ENCODE measurements around the gene PFN1. TPM values are rescaled to one million over a fixed set of nuclear protein-coding genes. Genes with fewer than 3 reads are reported as not detected.
"Not testable (repeated sequence)": the region's sequence is repeated elsewhere in the genome, so short reads cannot be mapped to it uniquely, and the experiment has no call there.

The PFN1 gene
- total RNA-seq, 1 donor from 2014 or later, result 1,346 TPM

DNA sequence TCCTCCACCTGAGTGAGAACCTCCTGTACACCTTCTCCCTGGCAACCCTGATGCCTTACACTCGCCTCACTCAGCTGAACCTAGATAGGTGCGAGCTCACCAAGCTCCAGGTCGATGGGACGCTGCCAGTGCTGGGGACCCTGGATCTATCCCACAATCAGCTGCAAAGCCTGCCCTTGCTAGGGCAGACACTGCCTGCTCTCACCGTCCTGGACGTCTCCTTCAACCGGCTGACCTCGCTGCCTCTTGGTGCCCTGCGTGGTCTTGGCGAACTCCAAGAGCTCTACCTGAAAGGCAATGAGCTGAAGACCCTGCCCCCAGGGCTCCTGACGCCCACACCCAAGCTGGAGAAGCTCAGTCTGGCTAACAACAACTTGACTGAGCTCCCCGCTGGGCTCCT, 15.6 kb downstream of the PFN1 start:
- Histone ChIP-seq H2AFZ (ENCODE audit: low read depth, low read length) (no peak overlapping the region), H3K27ac (ENCODE audit: low read depth, low read length) (no peak overlapping the region), H3K27me3 (ENCODE audit: insufficient read depth, low read length) (no peaks in the 10 kb centered on the region), H3K79me2 (ENCODE audit: insufficient read depth, low read length) (peaks cover 2% of the 10 kb centered on the region), H4K20me1 (ENCODE audit: insufficient read depth, low read length) (no peaks in the 10 kb centered on the region), H3K36me3 (ENCODE audit: insufficient read depth, low read length) (no peaks in the 10 kb centered on the region), H3K4me3 (ENCODE audit: insufficient read depth, low read depth, low read length) (no peak overlapping the region), H3K9me3 (ENCODE audit: insufficient read depth, low read depth, low read length) (no peaks in the 10 kb centered on the region), H3K9ac (ENCODE audit: low read length) (no peak overlapping the region), H3K4me1 (ENCODE audit: insufficient read depth, low read length) (peaks cover 7% of the 10 kb centered on the region), H3K4me2 (ENCODE audit: low read length) (no peak overlapping the region)
- DNase-seq (ENCODE audit: low read depth) (no peak), FAIRE-seq (no peak)
- Mint-ChIP-seq H3K27me3 (ENCODE audit: low read depth, unreplicated experiment) (no peaks in the 10 kb centered on the region), H3K4me3 (ENCODE audit: unreplicated experiment) (no peak overlapping the region), H3K9me3 (ENCODE audit: unreplicated experiment) (no peaks in the 10 kb centered on the region), H3K36me3 (ENCODE audit: low read depth, unreplicated experiment) (peaks cover 24% of the 10 kb centered on the region), H3K27ac (ENCODE audit: unreplicated experiment) (no peak overlapping the region), H3K4me1 (ENCODE audit: low read depth, unreplicated experiment) (peaks cover 12% of the 10 kb centered on the region)
- TF ChIP-seq EZH2 (IDR thresholded peaks at IDR 0.05; ENCODE audit: insufficient read depth, low read length), result no peak
- TF ChIP-seq, protein P1, sequence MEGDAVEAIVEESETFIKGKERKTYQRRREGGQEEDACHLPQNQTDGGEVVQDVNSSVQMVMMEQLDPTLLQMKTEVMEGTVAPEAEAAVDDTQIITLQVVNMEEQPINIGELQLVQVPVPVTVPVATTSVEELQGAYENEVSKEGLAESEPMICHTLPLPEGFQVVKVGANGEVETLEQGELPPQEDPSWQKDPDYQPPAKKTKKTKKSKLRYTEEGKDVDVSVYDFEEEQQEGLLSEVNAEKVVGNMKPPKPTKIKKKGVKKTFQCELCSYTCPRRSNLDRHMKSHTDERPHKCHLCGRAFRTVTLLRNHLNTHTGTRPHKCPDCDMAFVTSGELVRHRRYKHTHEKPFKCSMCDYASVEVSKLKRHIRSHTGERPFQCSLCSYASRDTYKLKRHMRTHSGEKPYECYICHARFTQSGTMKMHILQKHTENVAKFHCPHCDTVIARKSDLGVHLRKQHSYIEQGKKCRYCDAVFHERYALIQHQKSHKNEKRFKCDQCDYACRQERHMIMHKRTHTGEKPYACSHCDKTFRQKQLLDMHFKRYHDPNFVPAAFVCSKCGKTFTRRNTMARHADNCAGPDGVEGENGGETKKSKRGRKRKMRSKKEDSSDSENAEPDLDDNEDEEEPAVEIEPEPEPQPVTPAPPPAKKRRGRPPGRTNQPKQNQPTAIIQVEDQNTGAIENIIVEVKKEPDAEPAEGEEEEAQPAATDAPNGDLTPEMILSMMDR (IDR thresholded peaks at IDR 0.05; ENCODE audit: insufficient read depth, low read depth, low read length), result no peak

DNA sequence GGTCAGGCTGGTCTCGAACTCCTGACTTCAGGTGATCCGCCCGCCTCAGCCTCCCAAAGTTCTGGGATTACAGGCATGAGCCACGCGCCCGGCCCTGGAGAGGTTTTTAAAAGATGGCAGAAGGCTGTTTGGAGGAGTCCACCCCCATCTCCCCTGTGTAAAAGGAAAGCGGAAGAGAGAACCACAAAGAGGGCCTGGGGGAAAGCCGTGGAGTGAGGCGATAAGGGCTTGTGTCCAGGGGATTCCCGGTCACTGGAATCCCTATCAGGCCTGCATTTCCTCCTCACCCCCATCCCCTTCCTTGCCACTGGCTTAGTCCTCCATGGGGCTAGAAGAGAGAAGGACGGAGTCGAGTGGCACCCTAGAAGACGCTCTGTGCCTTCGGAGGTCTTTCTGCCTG, 16.4 kb downstream of the PFN1 start, which contains the start of gene GP1BA:
TSS of gene GP1BA (plus strand) at position 315 of the 400 bp plus-strand sequence. CDS start 328 bp downstream, outside the sequence.
- Mint-ChIP-seq H3K27me3 (ENCODE audit: low read depth, unreplicated experiment) (no peaks in the 10 kb centered on the region), H3K4me1 (ENCODE audit: low read depth, unreplicated experiment) (peaks cover 12% of the 10 kb centered on the region), H3K9me3 (ENCODE audit: unreplicated experiment) (no peaks in the 10 kb centered on the region), H3K27ac (ENCODE audit: unreplicated experiment) (no peak within 1 kb of the TSS), H3K4me3 (ENCODE audit: unreplicated experiment) (no peak within 1 kb of the TSS), H3K36me3 (ENCODE audit: low read depth, unreplicated experiment) (peaks cover 24% of the 10 kb centered on the region)
- Histone ChIP-seq H3K79me2 (ENCODE audit: insufficient read depth, low read length) (no peaks in the 10 kb centered on the region), H3K9me3 (ENCODE audit: insufficient read depth, low read depth, low read length) (no peaks in the 10 kb centered on the region), H3K4me3 (ENCODE audit: insufficient read depth, low read depth, low read length) (no peak within 1 kb of the TSS), H3K9ac (ENCODE audit: low read length) (no peak within 1 kb of the TSS), H3K27ac (ENCODE audit: low read depth, low read length) (no peak within 1 kb of the TSS), H3K4me2 (ENCODE audit: low read length) (no peak within 1 kb of the TSS), H3K27me3 (ENCODE audit: insufficient read depth, low read length) (no peaks in the 10 kb centered on the region), H2AFZ (ENCODE audit: low read depth, low read length) (no peak within 1 kb of the TSS), H3K4me1 (ENCODE audit: insufficient read depth, low read length) (peaks cover 7% of the 10 kb centered on the region), H4K20me1 (ENCODE audit: insufficient read depth, low read length) (no peaks in the 10 kb centered on the region), H3K36me3 (ENCODE audit: insufficient read depth, low read length) (no peaks in the 10 kb centered on the region)
- no peak for FAIRE-seq
- DNase-seq (ENCODE audit: low read depth), result no peak
- TF ChIP-seq EZH2 (IDR thresholded peaks at IDR 0.05; ENCODE audit: insufficient read depth, low read length), result no peak
- TF ChIP-seq, protein P1 (IDR thresholded peaks at IDR 0.05; ENCODE audit: insufficient read depth, low read depth, low read length), result no peak

DNA sequence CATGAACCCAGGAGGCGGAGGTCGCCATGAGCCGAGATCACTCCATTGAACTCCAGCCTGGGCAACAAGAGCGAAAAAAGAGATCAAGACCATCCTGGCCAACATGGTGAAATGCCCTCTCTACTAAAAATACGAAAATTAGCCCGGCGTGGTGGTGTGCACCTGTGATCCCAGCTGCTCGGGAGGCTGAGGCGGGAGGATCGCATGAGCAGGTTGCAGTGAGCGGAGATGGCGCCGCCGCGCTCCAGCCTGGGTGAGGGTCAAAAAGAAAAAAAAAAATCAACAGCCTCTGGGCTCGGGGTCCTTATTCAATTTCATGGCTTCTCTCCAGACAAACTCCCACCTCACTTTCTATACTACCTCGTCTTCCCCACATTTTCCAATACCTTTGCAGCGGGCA, 19.4 kb downstream of the PFN1 start:
- no peak overlapping the region for H2AFZ ChIP-seq (ENCODE audit: low read depth, low read length)
- H3K9ac ChIP-seq (ENCODE audit: low read length), result no peak overlapping the region
- DNase-seq (ENCODE audit: low read depth) (no peak), FAIRE-seq (no peak)
- no peaks in the 10 kb centered on the region for H3K36me3 ChIP-seq (ENCODE audit: insufficient read depth, low read length)
- peaks cover 4% of the 10 kb centered on the region for H3K4me1 Mint-ChIP-seq (ENCODE audit: low read depth, unreplicated experiment)
- TF ChIP-seq, protein P1 (IDR thresholded peaks at IDR 0.05; ENCODE audit: insufficient read depth, low read depth, low read length), result no peak
- TF ChIP-seq EZH2 (IDR thresholded peaks at IDR 0.05; ENCODE audit: insufficient read depth, low read length), result no peak
- H3K27ac ChIP-seq (ENCODE audit: low read depth, low read length), result no peak overlapping the region
- no peaks in the 10 kb centered on the region for H3K9me3 Mint-ChIP-seq (ENCODE audit: unreplicated experiment)
- H3K79me2 ChIP-seq (ENCODE audit: insufficient read depth, low read length), result no peaks in the 10 kb centered on the region
- no peaks in the 10 kb centered on the region for H4K20me1 ChIP-seq (ENCODE audit: insufficient read depth, low read length)
- peaks cover under 1% of the 10 kb centered on the region for H3K4me1 ChIP-seq (ENCODE audit: insufficient read depth, low read length)
- H3K4me3 Mint-ChIP-seq (ENCODE audit: unreplicated experiment), result no peak overlapping the region
- no peaks in the 10 kb centered on the region for H3K27me3 ChIP-seq (ENCODE audit: insufficient read depth, low read length)
- no peaks in the 10 kb centered on the region for H3K27me3 Mint-ChIP-seq (ENCODE audit: low read depth, unreplicated experiment)
- no peak overlapping the region for H3K27ac Mint-ChIP-seq (ENCODE audit: unreplicated experiment)
- peaks cover 23% of the 10 kb centered on the region for H3K36me3 Mint-ChIP-seq (ENCODE audit: low read depth, unreplicated experiment)
- H3K9me3 ChIP-seq (ENCODE audit: insufficient read depth, low read depth, low read length), result no peaks in the 10 kb centered on the region
- no peak overlapping the region for H3K4me2 ChIP-seq (ENCODE audit: low read length)
- no peak overlapping the region for H3K4me3 ChIP-seq (ENCODE audit: insufficient read depth, low read depth, low read length)

DNA sequence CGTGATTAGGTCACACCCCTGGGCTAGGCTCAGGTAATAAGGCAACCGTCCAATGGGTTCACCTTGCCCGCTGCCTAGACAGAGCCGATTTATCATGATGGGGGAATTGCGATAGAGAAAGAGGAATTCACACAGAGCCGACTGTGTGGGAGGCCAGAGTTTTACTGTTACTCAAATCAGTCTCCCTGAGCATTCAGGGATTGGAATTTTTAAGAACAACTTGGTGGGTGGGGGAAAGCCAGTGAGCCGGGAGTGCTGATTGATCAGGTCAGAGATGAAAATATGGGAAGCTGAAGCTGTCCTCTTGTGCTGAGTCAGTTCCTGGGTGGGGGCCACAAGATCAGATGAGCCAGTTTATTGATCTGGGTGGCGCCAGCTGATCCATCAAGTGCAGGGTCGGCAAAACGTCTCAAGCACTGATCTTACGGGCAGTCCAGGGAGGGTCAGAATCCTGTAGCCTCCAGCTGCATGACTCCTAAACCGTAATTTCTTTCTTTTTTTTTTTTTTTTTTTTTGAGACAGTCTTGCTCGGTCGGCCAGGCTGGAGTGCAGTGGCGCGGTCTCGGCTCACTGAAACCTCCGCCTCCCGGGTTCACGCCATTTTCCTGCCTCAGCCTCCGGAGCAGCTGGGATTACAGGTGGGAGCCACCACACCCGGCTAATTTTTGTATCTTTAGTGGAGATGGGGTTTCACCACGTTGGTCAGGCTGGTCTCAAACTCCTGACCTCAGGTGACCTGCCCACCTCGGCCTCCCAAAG, 21.6 kb downstream of the PFN1 start:
- not testable (repeated sequence) for H3K79me2 ChIP-seq (ENCODE audit: insufficient read depth, low read length); H3K9ac ChIP-seq (ENCODE audit: low read length); H3K27ac ChIP-seq (ENCODE audit: low read depth, low read length); FAIRE-seq; H3K4me1 ChIP-seq (ENCODE audit: insufficient read depth, low read length); H3K4me2 ChIP-seq (ENCODE audit: low read length); H3K4me1 Mint-ChIP-seq (ENCODE audit: low read depth, unreplicated experiment); H3K4me3 Mint-ChIP-seq (ENCODE audit: unreplicated experiment); H3K36me3 ChIP-seq (ENCODE audit: insufficient read depth, low read length); H4K20me1 ChIP-seq (ENCODE audit: insufficient read depth, low read length); H3K9me3 Mint-ChIP-seq (ENCODE audit: unreplicated experiment); H3K4me3 ChIP-seq (ENCODE audit: insufficient read depth, low read depth, low read length); H3K27me3 ChIP-seq (ENCODE audit: insufficient read depth, low read length); DNase-seq (ENCODE audit: low read depth); H2AFZ ChIP-seq (ENCODE audit: low read depth, low read length); H3K27ac Mint-ChIP-seq (ENCODE audit: unreplicated experiment); H3K27me3 Mint-ChIP-seq (ENCODE audit: low read depth, unreplicated experiment); H3K9me3 ChIP-seq (ENCODE audit: insufficient read depth, low read depth, low read length)
- peaks cover 13% of the 10 kb centered on the region for H3K36me3 Mint-ChIP-seq (ENCODE audit: low read depth, unreplicated experiment)
